HG03139 (cell line): ENCODE data around the gene C10orf143.
"Not testable (repeated sequence)": the region's sequence is repeated elsewhere in the genome, so short reads cannot be mapped to it uniquely, and the experiment has no call there.

ENCODE experiments used
- ATAC-seq: cut with Tn5 transposase; IDR thresholded peaks from one replicate; pipeline ENCODE4 v1.9.1; 2021; ENCODE audit not compliant: unreplicated experiment

C10orf143 gene

DNA sequence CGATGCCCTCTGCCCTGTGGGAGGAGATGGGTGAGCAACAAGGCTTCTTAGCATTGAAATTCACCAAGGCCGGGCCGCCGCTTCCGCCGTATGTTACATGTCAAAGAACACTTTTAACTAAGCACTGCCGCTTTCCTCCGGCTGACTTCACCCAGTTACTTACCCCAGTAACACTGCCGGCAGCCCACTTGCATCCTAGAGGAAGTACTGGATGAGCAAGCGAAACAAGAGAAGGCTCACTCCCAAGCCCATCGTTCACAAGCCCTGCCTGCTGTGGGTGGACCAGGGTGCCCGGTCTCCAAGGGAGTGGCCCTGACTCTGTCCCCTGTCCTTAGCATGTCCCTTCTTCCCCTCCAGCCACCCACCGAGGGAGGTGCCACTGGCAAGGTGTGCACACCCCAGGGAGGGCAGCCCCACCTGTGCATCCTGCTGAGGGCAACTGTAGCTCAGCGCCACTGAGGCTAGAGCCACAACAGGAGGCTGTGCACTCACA is 73.4 kb downstream of the C10orf143 start:
- no peak for ATAC-seq

GRCh38 chr10:130036296-130037065 is 74.1 kb downstream of the C10orf143 start:
- no peak for ATAC-seq

DNA sequence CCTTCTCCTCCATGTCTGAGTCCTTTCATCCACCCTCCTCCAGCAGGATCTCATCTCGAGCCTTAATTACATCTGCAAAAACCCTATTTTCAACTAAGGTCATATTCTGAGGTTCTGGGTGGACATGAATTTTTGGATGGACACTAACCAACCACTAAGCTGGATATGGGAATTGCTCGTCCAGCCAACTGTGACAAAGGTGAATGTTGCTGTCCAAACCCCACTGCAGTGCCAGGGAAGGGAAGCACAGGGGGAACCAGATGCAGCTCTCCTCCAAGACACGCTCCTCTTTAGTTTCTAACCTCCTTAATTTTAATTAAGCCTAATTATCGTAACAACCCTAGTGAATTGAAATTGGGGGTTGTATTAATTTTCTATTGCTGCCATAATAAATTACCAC is 81.4 kb downstream of the C10orf143 start:
- ATAC-seq: no peak

DNA sequence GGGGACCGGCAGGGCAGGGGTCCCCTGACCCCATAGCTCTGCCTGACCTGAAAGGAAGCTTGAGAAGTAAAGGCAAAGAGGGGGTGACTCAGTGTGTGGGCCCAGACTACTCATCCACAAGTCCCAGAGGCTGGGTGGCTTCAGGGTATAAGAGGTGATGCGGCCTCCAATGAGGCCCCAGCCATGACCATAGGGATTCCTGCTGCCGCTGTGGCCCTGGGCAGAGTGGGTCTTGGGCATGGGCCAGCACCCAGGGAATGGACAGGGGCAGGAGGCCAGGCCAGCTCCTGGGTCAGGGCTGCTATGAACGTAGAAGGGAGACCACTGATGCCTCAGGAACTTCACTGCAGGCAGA is 82.2 kb downstream of the C10orf143 start:
- no peak for ATAC-seq

- no peak for ATAC-seq
These were observed 82.7 kb downstream of the C10orf143 start for GRCh38 chr10:130027716-130028464.

DNA sequence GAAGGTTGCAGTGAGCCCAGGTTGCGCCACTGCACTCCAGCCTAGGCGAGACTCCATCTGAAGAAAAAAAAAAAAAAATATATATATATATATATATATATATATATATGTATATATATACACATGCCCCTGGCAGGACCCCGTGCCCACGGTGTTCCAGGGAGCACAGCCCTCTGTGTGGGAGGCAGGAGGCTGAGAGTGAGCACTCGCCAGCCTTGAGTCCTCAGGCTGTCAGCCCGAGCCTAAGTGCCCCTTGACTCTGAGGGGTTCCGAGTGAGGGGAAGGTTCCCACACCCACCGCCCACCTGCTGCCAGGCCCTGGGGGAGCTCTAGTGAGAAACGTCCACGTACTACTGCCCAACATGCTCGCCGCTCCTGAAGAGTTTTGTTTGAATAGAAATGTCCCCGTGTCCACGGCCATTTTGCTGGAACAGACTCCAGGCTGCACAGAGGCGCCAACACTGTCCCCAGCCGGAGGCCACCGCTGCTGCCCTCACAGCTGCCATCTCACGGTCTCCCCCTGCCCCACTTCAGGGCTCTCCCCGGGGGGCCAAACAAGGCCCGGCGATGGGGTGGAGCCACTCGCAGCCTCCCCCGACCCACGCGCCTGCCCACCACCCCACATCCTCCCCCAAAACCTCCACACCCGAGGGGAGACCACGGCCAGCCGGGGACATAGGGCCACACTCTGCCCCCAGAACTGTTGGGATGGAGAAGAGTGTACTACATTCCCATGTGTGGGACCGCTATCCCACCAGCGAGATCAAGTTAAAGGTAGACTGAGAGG is 83.8 kb downstream of the C10orf143 start:
- ATAC-seq: no peak

- ATAC-seq: no peak
These were observed 84.7 kb downstream of the C10orf143 start for GRCh38 chr10:130025811-130026485.

DNA sequence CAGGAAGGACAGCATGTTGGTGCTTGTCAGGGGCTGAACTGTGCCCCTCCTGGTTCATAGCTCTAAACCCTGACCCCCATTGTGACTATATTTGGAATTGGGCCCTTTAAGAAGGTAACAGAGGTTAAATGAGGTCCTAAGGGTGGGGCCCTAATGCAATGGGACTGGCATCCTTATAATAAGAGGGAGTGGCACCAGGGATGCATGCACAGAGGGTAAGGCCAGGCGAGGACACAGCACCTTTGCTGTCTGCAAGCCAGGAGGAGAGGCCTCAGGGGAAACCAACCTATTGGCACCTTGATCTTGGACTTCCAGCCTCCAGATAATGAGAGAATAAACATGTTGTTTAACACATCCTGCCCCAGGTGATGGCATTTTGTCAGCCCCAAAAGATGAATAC is 85.3 kb downstream of the C10orf143 start:
- no peak for ATAC-seq

- ATAC-seq: no peak
These were observed 85.8 kb downstream of the C10orf143 start for GRCh38 chr10:130024779-130025325.

- not testable (repeated sequence) for ATAC-seq
These were observed 86.3 kb downstream of the C10orf143 start for GRCh38 chr10:130024326-130024725.

GRCh38 chr10:130023454-130024230 is 87.0 kb downstream of the C10orf143 start:
- ATAC-seq: no peak

- ATAC-seq: no peak
These were observed 87.9 kb downstream of the C10orf143 start for GRCh38 chr10:130022511-130023299.

GRCh38 chr10:130022086-130022485 is 88.5 kb downstream of the C10orf143 start:
- no peak for ATAC-seq

DNA sequence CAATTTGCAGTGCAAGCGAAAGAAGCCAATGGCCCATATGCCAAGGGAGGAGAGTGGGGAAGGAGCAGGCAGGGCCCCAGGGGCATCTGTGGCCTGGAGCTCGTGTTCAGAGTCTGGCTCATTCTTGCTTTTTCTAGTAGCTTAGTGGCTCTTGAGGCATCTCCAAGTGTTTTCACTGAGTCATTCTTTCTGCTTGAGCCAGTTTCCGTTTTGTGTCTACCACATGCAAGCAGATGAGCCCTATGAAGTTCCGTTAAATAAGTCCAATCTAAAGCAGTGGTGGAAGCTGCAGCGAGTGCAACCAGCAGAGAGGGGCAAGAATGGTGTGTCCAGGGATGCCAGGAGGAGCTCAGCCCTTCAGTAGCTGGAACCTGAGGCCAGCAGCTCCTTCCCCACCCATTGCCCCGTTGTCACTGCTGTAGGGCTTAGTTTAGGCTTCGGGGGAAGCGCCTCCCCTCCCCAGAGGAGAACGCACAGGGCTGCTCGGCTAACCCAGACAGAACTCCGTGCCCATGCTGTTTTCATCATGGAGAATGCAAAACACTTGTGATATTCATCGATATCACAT is 89.2 kb downstream of the C10orf143 start:
- ATAC-seq: no peak

DNA sequence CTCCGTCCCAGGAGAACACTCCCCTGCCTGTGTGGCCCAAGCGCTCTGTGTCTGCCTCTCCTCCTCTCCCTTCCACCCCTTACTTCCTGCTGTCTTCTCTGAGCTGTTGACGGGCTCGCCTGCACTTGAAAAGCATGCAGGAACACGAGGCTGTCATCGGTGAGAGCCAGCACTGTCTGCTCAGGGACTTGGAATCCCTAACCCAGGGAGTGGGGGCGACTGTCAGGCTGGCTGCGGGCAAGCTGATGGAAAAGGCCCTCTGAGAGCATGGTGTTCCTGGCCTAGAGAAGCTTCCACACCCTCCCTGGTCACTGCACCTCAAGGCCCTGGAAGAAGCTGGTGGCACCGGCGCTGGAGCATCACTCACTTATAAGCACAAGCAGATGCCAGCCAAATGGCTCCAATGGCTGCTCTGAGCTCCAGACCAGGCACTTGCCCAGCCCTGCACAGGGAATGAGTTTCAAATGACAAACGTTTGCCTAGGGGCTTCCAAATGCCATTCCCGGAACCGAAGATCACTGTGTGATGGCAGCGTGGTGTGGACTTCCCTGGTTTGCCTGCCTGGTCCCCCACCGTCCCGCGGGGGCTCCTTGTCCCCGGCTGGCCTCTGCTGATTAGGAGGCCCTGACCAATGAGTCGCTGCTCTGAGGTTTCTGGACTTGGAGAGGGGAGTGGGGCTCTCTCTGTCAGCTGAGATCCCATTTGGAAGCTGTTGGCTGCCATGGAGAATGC is 89.8 kb downstream of the C10orf143 start:
- no peak for ATAC-seq

DNA sequence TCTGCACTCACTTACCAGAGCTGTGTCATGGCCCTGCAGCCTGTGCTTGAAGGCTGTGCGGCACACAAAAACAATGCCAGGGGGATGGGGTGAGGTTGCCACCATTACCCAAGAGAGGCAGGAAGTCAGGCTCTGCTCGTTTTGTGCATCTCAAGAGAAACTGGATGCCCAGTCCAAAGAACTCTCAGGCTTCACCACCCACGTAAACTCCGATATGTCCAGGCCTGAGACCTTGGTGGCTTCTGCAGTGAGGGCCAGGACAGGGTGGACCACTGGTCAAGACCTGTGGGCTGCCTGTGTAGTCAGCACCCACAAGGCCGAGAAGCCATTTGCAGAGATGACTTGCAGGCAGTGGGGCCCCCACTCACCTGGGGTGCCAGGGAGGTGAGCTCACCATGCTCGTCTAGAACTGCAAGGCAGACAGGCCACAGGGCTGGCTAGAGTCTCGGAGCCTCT is 91.9 kb downstream of the C10orf143 start:
- no peak for ATAC-seq

- no peak for ATAC-seq
These were observed 92.4 kb downstream of the C10orf143 start for GRCh38 chr10:130018265-130018664.

DNA sequence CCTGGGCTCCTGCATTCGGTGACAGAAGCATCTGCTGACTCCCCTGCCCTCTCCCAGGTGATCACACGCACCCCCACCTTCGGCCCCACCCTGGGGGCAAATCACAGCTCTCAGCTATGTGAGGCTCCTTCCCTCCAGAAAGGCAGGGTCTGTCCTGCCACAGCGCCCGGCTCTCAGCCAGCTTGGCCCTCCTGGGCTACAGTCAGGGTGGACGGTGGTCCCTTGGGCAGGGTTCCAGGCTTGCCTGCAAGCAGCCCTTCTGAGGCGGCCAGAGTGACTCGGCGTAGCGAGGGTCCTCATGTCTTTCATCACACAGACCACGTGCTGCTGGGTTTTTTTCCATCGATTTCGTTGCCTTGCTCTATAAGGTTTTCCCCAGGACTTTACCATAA is 93.0 kb downstream of the C10orf143 start:
- no peak for ATAC-seq
